GM23338 (cell line): ENCODE results near the gene NAPA. TPM values are rescaled to one million over a fixed set of nuclear protein-coding genes. Genes with fewer than 3 reads are reported as not detected.

Experiments used
- ATAC-seq: fragments of 200-7000 bp; cut with Tn5 transposase; 3 replicates; pipeline ENCODE4 v1.9.1; 2020
- DNase-seq: peaks from one replicate; pipeline ENCODE4 v3.0.0-alpha.2; 2015; ENCODE audit warnings: low spot score
- H2AFZ ChIP-seq: fragments of 200-600 bp; sonication (generic); 2 replicates; pipeline ENCODE4 v1.8.0; 2016; ENCODE audit warnings: antibody characterized with exemption, mild to moderate bottlenecking, moderate library complexity
- H3F3A ChIP-seq: fragments of 200-600 bp; sonication (generic); replicated peaks from 2 replicates; pipeline ENCODE4 v1.8.0; 2017; ENCODE audit warnings: antibody characterized with exemption, mixed run types, low read depth
- H3K27ac ChIP-seq: fragments of 200-600 bp; sonication (generic); 2 replicates; pipeline ENCODE4 v1.6.1; 2016; ENCODE audit warnings: low read depth
- H3K27me3 ChIP-seq: fragments of 200-600 bp; sonication (generic); 2 replicates; pipeline ENCODE4 v1.8.0; 2016; ENCODE audit warnings: mild to moderate bottlenecking, mixed run types, moderate library complexity; ENCODE audit not compliant: insufficient read depth
- H3K36me3 ChIP-seq: fragments of 200-600 bp; sonication (generic); 2 replicates; pipeline ENCODE4 v1.8.0; 2016; ENCODE audit warnings: mild to moderate bottlenecking; ENCODE audit not compliant: insufficient read depth
- H3K4me1 ChIP-seq: fragments of 200-600 bp; sonication (generic); 2 replicates; pipeline ENCODE4 v1.8.0; 2016; ENCODE audit warnings: mild to moderate bottlenecking, moderate library complexity; ENCODE audit not compliant: insufficient read depth
- H3K4me2 ChIP-seq: fragments of 200-600 bp; sonication (generic); 2 replicates; pipeline ENCODE4 v1.7.1; 2017; ENCODE audit warnings: mixed run types
- H3K4me3 ChIP-seq: fragments of 200-600 bp; sonication (generic); 2 replicates; pipeline ENCODE4 v1.6.1; 2016; ENCODE audit warnings: mixed run types
- H3K79me2 ChIP-seq: fragments of 200-600 bp; sonication (generic); replicated peaks from 2 replicates; pipeline ENCODE4 v1.8.0; 2017; ENCODE audit warnings: mild to moderate bottlenecking; ENCODE audit not compliant: insufficient read depth
- H3K9me2 ChIP-seq: fragments of 200-600 bp; sonication (generic); 2 replicates; pipeline ENCODE4 v1.8.0; 2017; ENCODE audit not compliant: insufficient read depth
- H4K20me1 ChIP-seq: fragments of 200-600 bp; sonication (generic); replicated peaks from 2 replicates; pipeline ENCODE4 v1.8.0; 2017; ENCODE audit warnings: mild to moderate bottlenecking; ENCODE audit not compliant: insufficient read depth
- H3K27ac Mint-ChIP-seq: 2 replicates; pipeline ENCODE4 v1.8.0; 2020; ENCODE audit warnings: inconsistent platforms, mild to moderate bottlenecking, moderate library complexity, mixed read lengths
- H3K27me3 Mint-ChIP-seq: 3 replicates; pipeline ENCODE4 v1.8.0; 2022; ENCODE audit warnings: low read depth, mild to moderate bottlenecking, moderate library complexity, mixed read lengths, inconsistent platforms; ENCODE audit not compliant: insufficient read depth, poor library complexity
- H3K36me3 Mint-ChIP-seq: 3 replicates; pipeline ENCODE4 v1.8.0; 2021; ENCODE audit warnings: low read depth, mild to moderate bottlenecking, inconsistent platforms, moderate library complexity, mixed read lengths
- H3K4me1 Mint-ChIP-seq: 3 replicates; pipeline ENCODE4 v1.8.0; 2020; ENCODE audit warnings: mild to moderate bottlenecking, inconsistent platforms, mixed read lengths
- H3K4me3 Mint-ChIP-seq: 3 replicates; pipeline ENCODE4 v1.8.0; 2021; ENCODE audit warnings: moderate library complexity, mild to moderate bottlenecking, inconsistent platforms, mixed read lengths
- H3K9me3 Mint-ChIP-seq: 3 replicates; pipeline ENCODE4 v1.8.0; 2020; ENCODE audit warnings: moderate library complexity, mild to moderate bottlenecking, inconsistent platforms, mixed read lengths
- STAT1 ChIP-seq: IDR thresholded peaks from one replicate; pipeline ENCODE4 v1.6.1; 2016; ENCODE audit warnings: antibody characterized with exemption; ENCODE audit not compliant: unreplicated experiment
- polyA plus RNA-seq: library from polyadenylated mRNA; unstranded; fragments of >200 nt; fragmentation: Nextera tagmentation; extraction: Ambion mirVana; gene quantifications from 2 replicates; pipeline ENCODE4 v1.2.1, GENCODE V29; 2016
- total RNA-seq: library from RNA; depleted of rRNA; stranded (reverse); fragments of >200 nt; shearing (Covaris generic); gene quantifications from 2 replicates; pipeline ENCODE4 v1.2.3, GENCODE V29; 2014
- TF ChIP-seq, protein P1 (sequence below): fragments of 250-450 bp; sonication (Bioruptor Pico); IDR thresholded peaks from 2 replicates; pipeline ENCODE4 v1.5.0; 2020; ENCODE audit warnings: mild to moderate bottlenecking, moderate library complexity
- TF ChIP-seq, protein P2 (sequence below), 2 experiments: fragments of 200-600 bp in 1 of 2; sonication (generic) in 1 of 2; conservative IDR thresholded peaks; 2 replicates each; pipeline versions ENCODE4 v1.5.1 to v1.6.1; 2016 to 2017; ENCODE audit warnings: antibody characterized with exemption in 2 of 2, low read depth in 2 of 2, mild to moderate bottlenecking in 2 of 2, moderate library complexity in 1 of 2

NAPA gene
- total and polyA plus RNA-seq, 2 experiments from 2014 or later = 52.0 to 72.1 TPM

DNA sequence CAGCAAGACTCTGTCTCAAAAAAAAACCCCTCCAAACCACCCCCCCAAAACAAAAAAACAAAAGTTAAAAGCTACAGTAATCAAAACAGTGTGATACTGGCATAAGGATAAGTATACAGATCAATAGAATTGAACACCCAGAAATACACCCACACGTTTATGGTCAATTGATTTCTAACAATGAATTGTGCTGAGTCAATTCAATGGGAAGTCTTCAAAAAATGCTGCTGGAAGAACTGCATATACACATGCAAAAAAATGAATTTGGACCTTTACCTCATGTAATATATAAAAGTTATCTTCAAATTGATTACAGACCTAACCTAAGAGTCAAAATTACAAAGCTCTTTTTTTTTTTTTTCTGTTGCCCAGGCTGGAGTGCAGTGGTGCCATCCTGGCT is 19.8 kb upstream of the NAPA start (continued):
- TF ChIP-seq, protein P1, sequence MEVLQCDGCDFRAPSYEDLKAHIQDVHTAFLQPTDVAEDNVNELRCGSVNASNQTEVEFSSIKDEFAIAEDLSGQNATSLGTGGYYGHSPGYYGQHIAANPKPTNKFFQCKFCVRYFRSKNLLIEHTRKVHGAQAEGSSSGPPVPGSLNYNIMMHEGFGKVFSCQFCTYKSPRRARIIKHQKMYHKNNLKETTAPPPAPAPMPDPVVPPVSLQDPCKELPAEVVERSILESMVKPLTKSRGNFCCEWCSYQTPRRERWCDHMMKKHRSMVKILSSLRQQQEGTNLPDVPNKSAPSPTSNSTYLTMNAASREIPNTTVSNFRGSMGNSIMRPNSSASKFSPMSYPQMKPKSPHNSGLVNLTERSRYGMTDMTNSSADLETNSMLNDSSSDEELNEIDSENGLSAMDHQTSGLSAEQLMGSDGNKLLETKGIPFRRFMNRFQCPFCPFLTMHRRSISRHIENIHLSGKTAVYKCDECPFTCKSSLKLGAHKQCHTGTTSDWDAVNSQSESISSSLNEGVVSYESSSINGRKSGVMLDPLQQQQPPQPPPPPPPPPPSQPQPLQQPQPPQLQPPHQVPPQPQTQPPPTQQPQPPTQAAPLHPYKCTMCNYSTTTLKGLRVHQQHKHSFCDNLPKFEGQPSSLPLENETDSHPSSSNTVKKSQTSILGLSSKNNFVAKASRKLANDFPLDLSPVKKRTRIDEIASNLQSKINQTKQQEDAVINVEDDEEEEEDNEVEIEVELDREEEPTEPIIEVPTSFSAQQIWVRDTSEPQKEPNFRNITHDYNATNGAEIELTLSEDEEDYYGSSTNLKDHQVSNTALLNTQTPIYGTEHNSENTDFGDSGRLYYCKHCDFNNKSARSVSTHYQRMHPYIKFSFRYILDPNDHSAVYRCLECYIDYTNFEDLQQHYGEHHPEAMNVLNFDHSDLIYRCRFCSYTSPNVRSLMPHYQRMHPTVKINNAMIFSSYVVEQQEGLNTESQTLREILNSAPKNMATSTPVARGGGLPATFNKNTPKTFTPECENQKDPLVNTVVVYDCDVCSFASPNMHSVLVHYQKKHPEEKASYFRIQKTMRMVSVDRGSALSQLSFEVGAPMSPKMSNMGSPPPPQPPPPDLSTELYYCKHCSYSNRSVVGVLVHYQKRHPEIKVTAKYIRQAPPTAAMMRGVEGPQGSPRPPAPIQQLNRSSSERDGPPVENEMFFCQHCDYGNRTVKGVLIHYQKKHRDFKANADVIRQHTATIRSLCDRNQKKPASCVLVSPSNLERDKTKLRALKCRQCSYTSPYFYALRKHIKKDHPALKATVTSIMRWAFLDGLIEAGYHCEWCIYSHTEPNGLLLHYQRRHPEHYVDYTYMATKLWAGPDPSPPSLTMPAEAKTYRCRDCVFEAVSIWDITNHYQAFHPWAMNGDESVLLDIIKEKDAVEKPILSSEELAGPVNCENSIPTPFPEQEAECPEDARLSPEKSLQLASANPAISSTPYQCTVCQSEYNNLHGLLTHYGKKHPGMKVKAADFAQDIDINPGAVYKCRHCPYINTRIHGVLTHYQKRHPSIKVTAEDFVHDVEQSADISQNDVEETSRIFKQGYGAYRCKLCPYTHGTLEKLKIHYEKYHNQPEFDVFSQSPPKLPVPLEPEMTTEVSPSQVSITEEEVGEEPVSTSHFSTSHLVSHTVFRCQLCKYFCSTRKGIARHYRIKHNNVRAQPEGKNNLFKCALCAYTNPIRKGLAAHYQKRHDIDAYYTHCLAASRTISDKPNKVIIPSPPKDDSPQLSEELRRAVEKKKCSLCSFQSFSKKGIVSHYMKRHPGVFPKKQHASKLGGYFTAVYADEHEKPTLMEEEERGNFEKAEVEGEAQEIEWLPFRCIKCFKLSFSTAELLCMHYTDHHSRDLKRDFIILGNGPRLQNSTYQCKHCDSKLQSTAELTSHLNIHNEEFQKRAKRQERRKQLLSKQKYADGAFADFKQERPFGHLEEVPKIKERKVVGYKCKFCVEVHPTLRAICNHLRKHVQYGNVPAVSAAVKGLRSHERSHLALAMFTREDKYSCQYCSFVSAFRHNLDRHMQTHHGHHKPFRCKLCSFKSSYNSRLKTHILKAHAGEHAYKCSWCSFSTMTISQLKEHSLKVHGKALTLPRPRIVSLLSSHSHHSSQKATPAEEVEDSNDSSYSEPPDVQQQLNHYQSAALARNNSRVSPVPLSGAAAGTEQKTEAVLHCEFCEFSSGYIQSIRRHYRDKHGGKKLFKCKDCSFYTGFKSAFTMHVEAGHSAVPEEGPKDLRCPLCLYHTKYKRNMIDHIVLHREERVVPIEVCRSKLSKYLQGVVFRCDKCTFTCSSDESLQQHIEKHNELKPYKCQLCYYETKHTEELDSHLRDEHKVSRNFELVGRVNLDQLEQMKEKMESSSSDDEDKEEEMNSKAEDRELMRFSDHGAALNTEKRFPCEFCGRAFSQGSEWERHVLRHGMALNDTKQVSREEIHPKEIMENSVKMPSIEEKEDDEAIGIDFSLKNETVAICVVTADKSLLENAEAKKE (CRISPR knock-in tag) = no peak

DNA sequence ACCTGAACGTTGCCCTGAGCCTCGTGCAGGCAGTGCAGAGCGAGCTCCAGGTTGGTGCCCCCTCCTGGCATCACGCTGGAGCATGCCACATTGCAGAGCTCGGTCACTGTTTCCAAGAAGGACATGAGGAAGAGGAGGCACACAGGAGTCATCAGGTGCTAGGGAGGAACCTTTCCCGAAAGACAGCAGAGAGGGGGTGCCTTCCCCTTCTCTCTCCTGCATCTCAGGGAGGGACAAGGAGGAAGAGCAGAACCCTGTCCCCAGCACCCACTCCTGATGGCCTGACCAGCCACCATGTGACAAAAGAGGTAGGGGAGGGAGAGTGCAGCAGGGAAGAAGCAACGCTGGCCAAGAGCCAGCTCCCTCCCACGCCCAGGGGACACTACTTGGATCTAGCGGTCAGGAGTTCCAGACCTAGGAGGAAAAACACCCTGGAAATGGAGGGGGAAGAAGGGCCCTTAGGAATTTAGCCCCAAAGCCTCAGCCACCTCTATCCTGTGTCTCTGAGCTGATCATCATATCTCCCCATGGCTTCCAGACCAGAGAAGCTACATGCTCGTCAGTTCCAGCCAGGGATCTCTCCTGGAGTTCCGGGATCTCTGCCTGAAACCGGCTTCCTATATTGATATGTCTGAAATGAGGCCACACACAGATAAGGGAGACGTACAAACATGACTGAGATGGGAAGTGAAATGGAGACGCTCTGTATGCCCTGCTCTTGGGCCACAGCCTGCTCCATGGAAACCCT is 17.0 kb upstream of the NAPA start:
- Mint-ChIP-seq H3K4me3 (no peak overlapping the region), H3K36me3 (no peaks in the 10 kb centered on the region), H3K4me1 (no peaks in the 10 kb centered on the region), H3K27me3 (peaks cover 6% of the 10 kb centered on the region), H3K27ac (no peak overlapping the region), H3K9me3 (peaks cover 7% of the 10 kb centered on the region; the same call in 2 of the 3 replicates)
- Histone ChIP-seq H3K27me3 (no peaks in the 10 kb centered on the region), H3K27ac (no peak overlapping the region), H2AFZ (peak overlapping the region; percentile 28; the same call in 1 of the 2 replicates), H3K9me2 (no peaks in the 10 kb centered on the region), H3F3A (no peaks in the 10 kb centered on the region), H3K4me3 (no peak overlapping the region), H3K4me2 (no peak overlapping the region), H3K79me2 (no peaks in the 10 kb centered on the region), H3K4me1 (no peaks in the 10 kb centered on the region), H4K20me1 (no peaks in the 10 kb centered on the region), H3K36me3 (no peaks in the 10 kb centered on the region)
- DNase-seq (no peak), ATAC-seq (peak; percentile 49; the same call in 2 of the 3 replicates)
- TF ChIP-seq, protein P2, sequence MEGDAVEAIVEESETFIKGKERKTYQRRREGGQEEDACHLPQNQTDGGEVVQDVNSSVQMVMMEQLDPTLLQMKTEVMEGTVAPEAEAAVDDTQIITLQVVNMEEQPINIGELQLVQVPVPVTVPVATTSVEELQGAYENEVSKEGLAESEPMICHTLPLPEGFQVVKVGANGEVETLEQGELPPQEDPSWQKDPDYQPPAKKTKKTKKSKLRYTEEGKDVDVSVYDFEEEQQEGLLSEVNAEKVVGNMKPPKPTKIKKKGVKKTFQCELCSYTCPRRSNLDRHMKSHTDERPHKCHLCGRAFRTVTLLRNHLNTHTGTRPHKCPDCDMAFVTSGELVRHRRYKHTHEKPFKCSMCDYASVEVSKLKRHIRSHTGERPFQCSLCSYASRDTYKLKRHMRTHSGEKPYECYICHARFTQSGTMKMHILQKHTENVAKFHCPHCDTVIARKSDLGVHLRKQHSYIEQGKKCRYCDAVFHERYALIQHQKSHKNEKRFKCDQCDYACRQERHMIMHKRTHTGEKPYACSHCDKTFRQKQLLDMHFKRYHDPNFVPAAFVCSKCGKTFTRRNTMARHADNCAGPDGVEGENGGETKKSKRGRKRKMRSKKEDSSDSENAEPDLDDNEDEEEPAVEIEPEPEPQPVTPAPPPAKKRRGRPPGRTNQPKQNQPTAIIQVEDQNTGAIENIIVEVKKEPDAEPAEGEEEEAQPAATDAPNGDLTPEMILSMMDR (conservative IDR thresholded peaks at IDR 0.05; ENCODE audit: low read depth in 2 of 2) = peak; percentile 8 to 32; a peak in 2 of 4 replicates
- no peak for TF ChIP-seq STAT1
